Stomach (tissue), 4 donors: ENCODE data around the gene ADD2.

Source experiments
- POLR2AphosphoS5 ChIP-seq, 3 donors: sonication (generic); formaldehyde crosslinking; IDR thresholded peaks; one replicate each; pipeline ENCODE4 v1.6.1; 2016; ENCODE audit warnings: antibody characterized with exemption in 3 of 3
- TF ChIP-seq, protein P1 (sequence below), 7 experiments: fragments of 450-650 bp in 4 of 7; fragments of 200-600 bp in 3 of 7; sonication (generic) in 3 of 7; IDR thresholded peaks; one replicate each; pipeline ENCODE4 v1.5.1; 2016 to 2019; ENCODE audit warnings: antibody characterized with exemption in 7 of 7, control low read depth in 2 of 7, mild to moderate bottlenecking in 1 of 7

DNA sequence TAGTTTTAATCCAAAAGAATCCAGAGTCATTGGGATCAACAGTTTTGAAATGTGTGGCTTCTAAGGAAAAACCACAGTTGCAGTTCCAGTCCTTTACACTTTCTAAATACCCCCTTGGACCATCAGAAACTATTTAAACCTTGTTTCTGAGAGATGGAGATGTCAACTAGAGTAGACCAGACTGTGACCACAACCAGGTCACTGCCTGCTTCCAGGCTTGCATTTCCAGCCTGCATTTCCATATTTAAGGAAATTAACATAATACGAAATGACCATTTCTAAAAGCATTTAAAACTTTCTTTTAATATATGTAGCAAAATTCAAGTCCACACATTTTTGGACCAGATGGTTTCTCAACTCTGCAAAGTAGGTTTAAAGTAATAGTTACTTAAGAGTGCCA is 38.4 kb downstream of the ADD2 start:
- TF ChIP-seq, protein P1, sequence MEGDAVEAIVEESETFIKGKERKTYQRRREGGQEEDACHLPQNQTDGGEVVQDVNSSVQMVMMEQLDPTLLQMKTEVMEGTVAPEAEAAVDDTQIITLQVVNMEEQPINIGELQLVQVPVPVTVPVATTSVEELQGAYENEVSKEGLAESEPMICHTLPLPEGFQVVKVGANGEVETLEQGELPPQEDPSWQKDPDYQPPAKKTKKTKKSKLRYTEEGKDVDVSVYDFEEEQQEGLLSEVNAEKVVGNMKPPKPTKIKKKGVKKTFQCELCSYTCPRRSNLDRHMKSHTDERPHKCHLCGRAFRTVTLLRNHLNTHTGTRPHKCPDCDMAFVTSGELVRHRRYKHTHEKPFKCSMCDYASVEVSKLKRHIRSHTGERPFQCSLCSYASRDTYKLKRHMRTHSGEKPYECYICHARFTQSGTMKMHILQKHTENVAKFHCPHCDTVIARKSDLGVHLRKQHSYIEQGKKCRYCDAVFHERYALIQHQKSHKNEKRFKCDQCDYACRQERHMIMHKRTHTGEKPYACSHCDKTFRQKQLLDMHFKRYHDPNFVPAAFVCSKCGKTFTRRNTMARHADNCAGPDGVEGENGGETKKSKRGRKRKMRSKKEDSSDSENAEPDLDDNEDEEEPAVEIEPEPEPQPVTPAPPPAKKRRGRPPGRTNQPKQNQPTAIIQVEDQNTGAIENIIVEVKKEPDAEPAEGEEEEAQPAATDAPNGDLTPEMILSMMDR (IDR thresholded peaks at IDR 0.05), result no peak
- TF ChIP-seq POLR2AphosphoS5 (IDR thresholded peaks at IDR 0.05), result no peak
